ENCODE measurements around the gene KLF7. TPM values are rescaled to one million over a fixed set of nuclear protein-coding genes. Genes with fewer than 3 reads are reported as not detected.

KLF7 gene
- total RNA-seq, 1 experiment from 2014 or later: 32.2 TPM

DNA sequence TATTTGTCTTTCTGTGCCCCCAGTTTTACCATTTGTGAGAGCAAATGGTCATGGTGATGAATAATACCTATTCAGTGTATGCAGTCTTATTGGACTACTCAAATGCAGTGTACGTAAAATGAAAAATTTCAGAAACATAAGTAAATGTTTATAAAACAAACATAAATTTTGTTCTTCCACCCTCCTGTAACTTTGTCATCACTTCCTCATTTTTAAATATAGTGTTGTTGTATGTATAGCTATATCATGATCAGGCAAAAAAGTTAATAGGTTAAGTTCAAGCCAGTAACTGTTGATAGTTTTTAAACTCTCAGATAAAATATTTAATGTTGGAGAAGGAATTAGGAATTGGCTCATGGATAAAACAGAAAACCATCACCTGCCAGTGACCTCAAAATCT is 93.2 kb downstream of the KLF7 start:
- Histone ChIP-seq H2BK120ac (ENCODE audit: low read depth, low read length, poor library complexity, severe bottlenecking) (no peak overlapping the region), H3K4me2 (ENCODE audit: insufficient read depth, insufficient read length, low read length) (no peak overlapping the region), H2BK15ac (ENCODE audit: low read depth, low read length) (no peak overlapping the region), H3K18ac (ENCODE audit: insufficient read length, low read depth, low read length) (no peak overlapping the region), H3K56ac (ENCODE audit: insufficient read length, low read depth, low read length) (no peak overlapping the region), H3K79me1 (ENCODE audit: insufficient read depth, low read depth, low read length, poor library complexity, severe bottlenecking) (no peaks in the 10 kb centered on the region), H3K4me1 (ENCODE audit: insufficient read depth, low read length) (peaks cover 10% of the 10 kb centered on the region; the same call in 1 of the 2 replicates), H2BK20ac (ENCODE audit: low read depth, low read length, poor library complexity, severe bottlenecking) (no peak overlapping the region), H3K4ac (ENCODE audit: low read depth, low read length) (no peak overlapping the region), H3K79me2 (ENCODE audit: insufficient read depth, low read length) (no peaks in the 10 kb centered on the region), H4K8ac (replicated peaks; ENCODE audit: insufficient read length, low read depth, low read length) (no peak overlapping the region), H2BK12ac (ENCODE audit: insufficient read length, low read depth, low read length) (no peak overlapping the region), H2AFZ (ENCODE audit: low read length) (no peak overlapping the region), H2BK5ac (ENCODE audit: insufficient read length, low read length) (no peak overlapping the region), H4K20me1 (ENCODE audit: control insufficient read depth, insufficient read depth, insufficient read length) (no peaks in the 10 kb centered on the region), H3K23ac (ENCODE audit: insufficient read length, low read depth, low read length) (no peak overlapping the region), H4K91ac (ENCODE audit: insufficient read length, low read depth, low read length) (no peak overlapping the region), H3K27me3 (ENCODE audit: insufficient read depth, low read length) (no peaks in the 10 kb centered on the region), H4K5ac (ENCODE audit: insufficient read length, low read depth, low read length) (no peak overlapping the region), H3K9ac (ENCODE audit: extremely low read depth, insufficient read length, low read length) (no peak overlapping the region), H3K14ac (ENCODE audit: insufficient read depth, low read length) (no peak overlapping the region), H3K9me3 (ENCODE audit: control insufficient read depth, low read depth, low read length) (no peaks in the 10 kb centered on the region), H2AK5ac (ENCODE audit: insufficient read length, low read length) (no peak overlapping the region), H3T11ph (ENCODE audit: low read length) (no peak overlapping the region), H3K23me2 (ENCODE audit: insufficient read length, low read depth, low read length, poor library complexity, severe bottlenecking) (no peaks in the 10 kb centered on the region), H3K27ac (ENCODE audit: insufficient read length, low read depth, low read length) (no peak overlapping the region)
- DNase-seq: no peak
- TF ChIP-seq, protein P1, sequence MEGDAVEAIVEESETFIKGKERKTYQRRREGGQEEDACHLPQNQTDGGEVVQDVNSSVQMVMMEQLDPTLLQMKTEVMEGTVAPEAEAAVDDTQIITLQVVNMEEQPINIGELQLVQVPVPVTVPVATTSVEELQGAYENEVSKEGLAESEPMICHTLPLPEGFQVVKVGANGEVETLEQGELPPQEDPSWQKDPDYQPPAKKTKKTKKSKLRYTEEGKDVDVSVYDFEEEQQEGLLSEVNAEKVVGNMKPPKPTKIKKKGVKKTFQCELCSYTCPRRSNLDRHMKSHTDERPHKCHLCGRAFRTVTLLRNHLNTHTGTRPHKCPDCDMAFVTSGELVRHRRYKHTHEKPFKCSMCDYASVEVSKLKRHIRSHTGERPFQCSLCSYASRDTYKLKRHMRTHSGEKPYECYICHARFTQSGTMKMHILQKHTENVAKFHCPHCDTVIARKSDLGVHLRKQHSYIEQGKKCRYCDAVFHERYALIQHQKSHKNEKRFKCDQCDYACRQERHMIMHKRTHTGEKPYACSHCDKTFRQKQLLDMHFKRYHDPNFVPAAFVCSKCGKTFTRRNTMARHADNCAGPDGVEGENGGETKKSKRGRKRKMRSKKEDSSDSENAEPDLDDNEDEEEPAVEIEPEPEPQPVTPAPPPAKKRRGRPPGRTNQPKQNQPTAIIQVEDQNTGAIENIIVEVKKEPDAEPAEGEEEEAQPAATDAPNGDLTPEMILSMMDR (conservative IDR thresholded peaks at IDR 0.05): no peak
- Mint-ChIP-seq H3K27me3 (ENCODE audit: low read depth) (no peaks in the 10 kb centered on the region), H3K9me3 (no peaks in the 10 kb centered on the region; a peak in 1 of 5 replicates), H3K36me3 (ENCODE audit: insufficient read depth in 1 of 3, low read depth in 3 of 3) (0 out of 7 replicates have a peak, but pooled peaks cover 0 to 4% (median 0%) of the 10 kb centered on the region in 3 experiments), H3K4me3 (no peak overlapping the region), H3K27ac (no peak overlapping the region), H3K4me1 (peaks cover 38 to 45% of the 10 kb centered on the region in 2 experiments)
- WGBS (ENCODE audit: extremely low coverage, insufficient read length, low lambda C conversion rate): no CpG with 5 or more reads among the region's 1 CpG
